Measurements from ENCODE around the gene CCDC194.
"Not testable (repeated sequence)": the region's sequence is repeated elsewhere in the genome, so short reads cannot be mapped to it uniquely, and the experiment has no call there.

Gene CCDC194

GRCh38 chr19:17365361-17365760 lies 28.6 kb downstream of the CCDC194 start:
- no peak for DNase-seq

GRCh38 chr19:17363852-17364605 lies 30.0 kb downstream of the CCDC194 start:
- DNase-seq = not testable (repeated sequence)

GRCh38 chr19:17359905-17360800 lies 33.8 kb downstream of the CCDC194 start:
- no peak for DNase-seq

GRCh38 chr19:17358395-17358794 lies 35.6 kb downstream of the CCDC194 start:
- DNase-seq = no peak

GRCh38 chr19:17357724-17358123 lies 36.3 kb downstream of the CCDC194 start:
- no peak for DNase-seq

- DNase-seq = no peak
These were observed 36.8 kb downstream of the CCDC194 start for GRCh38 chr19:17357078-17357666.

- DNase-seq = no peak
These were observed 40.6 kb downstream of the CCDC194 start for GRCh38 chr19:17353386-17353785.

GRCh38 chr19:17352608-17353280 lies 41.3 kb downstream of the CCDC194 start:
- DNase-seq = no peak

GRCh38 chr19:17351815-17352435 lies 42.1 kb downstream of the CCDC194 start:
- DNase-seq = no peak

GRCh38 chr19:17348700-17349099 lies 45.3 kb downstream of the CCDC194 start:
- DNase-seq = no peak

GRCh38 chr19:17347877-17348276 lies 46.1 kb downstream of the CCDC194 start:
- DNase-seq = no peak

GRCh38 chr19:17347361-17347760 lies 46.6 kb downstream of the CCDC194 start:
- DNase-seq = no peak

- DNase-seq = no peak
These were observed 47.8 kb downstream of the CCDC194 start for GRCh38 chr19:17346109-17346671.

GRCh38 chr19:17341845-17342244 lies 52.2 kb downstream of the CCDC194 start:
- DNase-seq = no peak

GRCh38 chr19:17341386-17341785 lies 52.6 kb downstream of the CCDC194 start:
- no peak for DNase-seq

GRCh38 chr19:17340871-17341357 lies 53.1 kb downstream of the CCDC194 start:
- DNase-seq = no peak

Measured in SIG-M5 (cell line).